CD4-positive, alpha-beta memory T cell (primary cell): ENCODE results near the gene CNTN4. TPM values are rescaled to one million over a fixed set of nuclear protein-coding genes. Genes with fewer than 3 reads are reported as not detected.

Experiments
- CTCF ChIA-PET: fragments of 350-600 bp; sonication (Branson Sonifier 250); formaldehyde crosslinking; loops from one replicate; lab custom pipeline; 2021; ENCODE audit warnings: inconsistent platforms; ENCODE audit not compliant: partially characterized antibody; lab: Charles Lee
- POLR2A ChIA-PET: fragments of 350-600 bp; sonication (Branson Sonifier 250); formaldehyde crosslinking; loops from one replicate; lab custom pipeline; 2021; ENCODE audit not compliant: partially characterized antibody; lab: Charles Lee
- DNase-seq, 5 donors: peaks; one replicate each; pipeline versions ENCODE4 v3.0.0 to v3.0.0-alpha.2; 2020 to 2022; ENCODE audit warnings: mixed read lengths in 1 of 5
- H3K27ac ChIP-seq: one replicate; pipeline ENCODE4 v1.7.0; 2013; ENCODE audit warnings: low read depth, low read length
- H3K27me3 ChIP-seq: 2 replicates; pipeline ENCODE4 v1.7.0; 2013; ENCODE audit warnings: mild to moderate bottlenecking, low read length, moderate library complexity; ENCODE audit not compliant: insufficient read depth
- H3K36me3 ChIP-seq: 2 replicates; pipeline ENCODE4 v1.7.0; 2013; ENCODE audit warnings: mild to moderate bottlenecking, low read length, moderate library complexity; ENCODE audit not compliant: insufficient read depth
- H3K4me1 ChIP-seq: 2 replicates; pipeline ENCODE4 v1.7.0; 2013; ENCODE audit warnings: mild to moderate bottlenecking, low read length, moderate library complexity; ENCODE audit not compliant: insufficient read depth
- H3K4me3 ChIP-seq, 2 donors: one replicate each; pipeline ENCODE4 v1.7.0; 2013; ENCODE audit warnings: low read length in 2 of 2, mild to moderate bottlenecking in 1 of 2
- H3K9me3 ChIP-seq, 2 donors: one replicate each; pipeline ENCODE4 v1.7.0; 2013; ENCODE audit warnings: low read length in 2 of 2, control low read depth in 1 of 2; ENCODE audit not compliant: control insufficient read depth in 1 of 2
- H3K27ac Mint-ChIP-seq, 7 donors: one replicate each; pipeline ENCODE4 v1.8.0; 2020 to 2021; ENCODE audit warnings: mixed read lengths in 7 of 7, mild to moderate bottlenecking in 6 of 7, inconsistent platforms in 3 of 7, moderate library complexity in 3 of 7
- H3K27me3 Mint-ChIP-seq, 2 donors: one replicate each; pipeline ENCODE4 v1.8.0; 2020 to 2021; ENCODE audit warnings: mixed read lengths in 2 of 2
- H3K36me3 Mint-ChIP-seq, 2 donors: one replicate each; pipeline ENCODE4 v1.8.0; 2020 to 2021; ENCODE audit warnings: mixed read lengths in 2 of 2, inconsistent platforms in 1 of 2, mild to moderate bottlenecking in 1 of 2
- H3K4me1 Mint-ChIP-seq, 4 donors: one replicate each; pipeline ENCODE4 v1.8.0; 2020 to 2021; ENCODE audit warnings: mixed read lengths in 4 of 4, mild to moderate bottlenecking in 1 of 4
- H3K4me3 Mint-ChIP-seq, 8 donors: one replicate each; pipeline ENCODE4 v1.8.0; 2020 to 2021; ENCODE audit warnings: mixed read lengths in 8 of 8, mild to moderate bottlenecking in 7 of 8, moderate library complexity in 6 of 8, inconsistent platforms in 3 of 8
- H3K9me3 Mint-ChIP-seq, 8 donors: one replicate each; pipeline ENCODE4 v1.8.0; 2020 to 2021; ENCODE audit warnings: mixed read lengths in 8 of 8, mild to moderate bottlenecking in 5 of 8, inconsistent platforms in 3 of 8, moderate library complexity in 1 of 8
- intact Hi-C: fragments of 100-400 bp; cut with micrococcal nuclease; formaldehyde crosslinking; loops from one replicate; pipeline ENCODE4 v1.15.1; 2023
- polyA plus RNA-seq, 2 donors: library from polyadenylated mRNA; unstranded; fragments of 300-500 nt; fragmentation: Illumina TruSeq; gene quantifications; one replicate each; pipeline ENCODE4 v1.2.3, GENCODE V29; 2021
- total RNA-seq, 2 experiments: library from RNA; stranded (reverse); gene quantifications; one replicate each; pipeline ENCODE4 v1.2.3, GENCODE V29; 2021

The CNTN4 gene
- total and polyA plus RNA-seq, 4 experiments from 2014 or later: not detected

- no peak overlapping the region for H3K4me3 Mint-ChIP-seq
- H3K4me1 Mint-ChIP-seq: peaks cover 0 to 3% (median 1%) of the 10 kb centered on the region in 4 donors
- no peak overlapping the region for H3K27ac Mint-ChIP-seq
- intact Hi-C loops: no loop called here
- H3K27ac ChIP-seq: no peak overlapping the region
- ChIA-PET POLR2A (no interaction called here), CTCF (no interaction called here)
- H3K36me3 Mint-ChIP-seq: no peaks in the 10 kb centered on the region
- no peaks in the 10 kb centered on the region for H3K27me3 ChIP-seq
- H3K9me3 Mint-ChIP-seq: peaks cover 0 to 2% (median 0%) of the 10 kb centered on the region in 8 donors
- no peak for DNase-seq
- no peaks in the 10 kb centered on the region for H3K4me1 ChIP-seq
- no peak overlapping the region for H3K4me3 ChIP-seq
- H3K27me3 Mint-ChIP-seq: peaks cover 0 to 1% of the 10 kb centered on the region in 2 donors
- H3K9me3 ChIP-seq: no peaks in the 10 kb centered on the region
- H3K36me3 ChIP-seq: no peaks in the 10 kb centered on the region
These were observed 262.1 kb downstream of the CNTN4 start for GRCh38 chr3:2360815-2361214.

GRCh38 chr3:2362122-2362521 lies 263.5 kb downstream of the CNTN4 start:
- intact Hi-C loops: no loop called here
- no peaks in the 10 kb centered on the region for H3K36me3 Mint-ChIP-seq
- H3K4me3 ChIP-seq: no peak overlapping the region
- CTCF ChIA-PET: no interaction called here
- no peak overlapping the region for H3K27ac ChIP-seq
- H3K4me1 ChIP-seq: no peaks in the 10 kb centered on the region
- no peaks in the 10 kb centered on the region for H3K36me3 ChIP-seq
- H3K9me3 ChIP-seq: no peaks in the 10 kb centered on the region
- H3K27ac Mint-ChIP-seq: no peak overlapping the region
- no peak for DNase-seq
- no peaks in the 10 kb centered on the region for H3K27me3 ChIP-seq
- no peaks in the 10 kb centered on the region for H3K4me1 Mint-ChIP-seq
- peaks cover 0 to 1% of the 10 kb centered on the region in 2 donors for H3K27me3 Mint-ChIP-seq
- no peak overlapping the region for H3K4me3 Mint-ChIP-seq
- POLR2A ChIA-PET: no interaction called here
- peaks cover 0 to 2% (median 0%) of the 10 kb centered on the region in 8 donors for H3K9me3 Mint-ChIP-seq

- Histone ChIP-seq H3K27ac (no peak overlapping the region), H3K4me1 (no peaks in the 10 kb centered on the region), H3K27me3 (no peaks in the 10 kb centered on the region), H3K4me3 (no peak overlapping the region), H3K36me3 (no peaks in the 10 kb centered on the region), H3K9me3 (no peaks in the 10 kb centered on the region)
- Mint-ChIP-seq H3K4me3 (no peak overlapping the region), H3K36me3 (no peaks in the 10 kb centered on the region), H3K9me3 (peaks cover 0 to 2% (median 0%) of the 10 kb centered on the region in 8 donors), H3K27ac (no peak overlapping the region), H3K4me1 (no peaks in the 10 kb centered on the region), H3K27me3 (peaks cover 0 to 1% of the 10 kb centered on the region in 2 donors)
- POLR2A ChIA-PET: no interaction called here
- DNase-seq: no peak
- intact Hi-C loops: no loop called here
- CTCF ChIA-PET: no interaction called here
These were observed 265.2 kb downstream of the CNTN4 start for GRCh38 chr3:2363854-2364253.

GRCh38 chr3:2370317-2370716 lies 271.7 kb downstream of the CNTN4 start:
- no peak overlapping the region for H3K4me3 ChIP-seq
- no peak overlapping the region for H3K27ac ChIP-seq
- no peaks in the 10 kb centered on the region for H3K9me3 ChIP-seq
- ChIA-PET POLR2A (no interaction called here), CTCF (no interaction called here)
- H3K27me3 ChIP-seq: no peaks in the 10 kb centered on the region
- no peaks in the 10 kb centered on the region for H3K4me1 ChIP-seq
- intact Hi-C loops: no loop called here
- H3K27me3 Mint-ChIP-seq: no peaks in the 10 kb centered on the region
- H3K27ac Mint-ChIP-seq: no peak overlapping the region
- H3K36me3 Mint-ChIP-seq: no peaks in the 10 kb centered on the region
- H3K4me3 Mint-ChIP-seq: no peak overlapping the region
- H3K9me3 Mint-ChIP-seq: no peaks in the 10 kb centered on the region
- H3K36me3 ChIP-seq: no peaks in the 10 kb centered on the region
- no peaks in the 10 kb centered on the region for H3K4me1 Mint-ChIP-seq
- no peak for DNase-seq

- H3K36me3 ChIP-seq: no peaks in the 10 kb centered on the region
- no peaks in the 10 kb centered on the region for H3K9me3 ChIP-seq
- POLR2A ChIA-PET: no interaction called here
- intact Hi-C loops: no loop called here
- H3K27me3 ChIP-seq: no peaks in the 10 kb centered on the region
- no peaks in the 10 kb centered on the region for H3K4me1 Mint-ChIP-seq
- H3K36me3 Mint-ChIP-seq: no peaks in the 10 kb centered on the region
- CTCF ChIA-PET: interaction anchor here (1.2 kb wide), 1 partner anchor 12 kb away, joined by 3 read pairs; no protein-coding TSS in a partner anchor
- no peak overlapping the region for H3K4me3 ChIP-seq
- H3K27ac Mint-ChIP-seq: no peak overlapping the region
- no peaks in the 10 kb centered on the region for H3K4me1 ChIP-seq
- H3K27me3 Mint-ChIP-seq: peaks cover 0 to 1% of the 10 kb centered on the region in 2 donors
- no peak overlapping the region for H3K27ac ChIP-seq
- no peak overlapping the region for H3K4me3 Mint-ChIP-seq
- H3K9me3 Mint-ChIP-seq: peaks cover 0 to 2% (median 0%) of the 10 kb centered on the region in 8 donors
- no peak for DNase-seq
These were observed 273.6 kb downstream of the CNTN4 start for GRCh38 chr3:2372306-2372705.

- no peak overlapping the region for H3K27ac Mint-ChIP-seq
- ChIA-PET POLR2A (no interaction called here), CTCF (no interaction called here)
- Histone ChIP-seq H3K9me3 (no peaks in the 10 kb centered on the region), H3K27ac (no peak overlapping the region), H3K4me1 (no peaks in the 10 kb centered on the region), H3K36me3 (no peaks in the 10 kb centered on the region), H3K27me3 (no peaks in the 10 kb centered on the region), H3K4me3 (no peak overlapping the region)
- H3K4me3 Mint-ChIP-seq: no peak overlapping the region
- no peaks in the 10 kb centered on the region for H3K4me1 Mint-ChIP-seq
- H3K36me3 Mint-ChIP-seq: no peaks in the 10 kb centered on the region
- DNase-seq: no peak
- H3K9me3 Mint-ChIP-seq: peaks cover 0 to 2% (median 0%) of the 10 kb centered on the region in 8 donors
- intact Hi-C loops: no loop called here
- peaks cover 0 to 1% of the 10 kb centered on the region in 2 donors for H3K27me3 Mint-ChIP-seq
These were observed 276.7 kb downstream of the CNTN4 start for GRCh38 chr3:2375376-2375775.

GRCh38 chr3:2377281-2377680 lies 278.6 kb downstream of the CNTN4 start:
- H3K4me1 Mint-ChIP-seq: no peaks in the 10 kb centered on the region
- intact Hi-C loops: no loop called here
- Histone ChIP-seq H3K27me3 (no peaks in the 10 kb centered on the region), H3K9me3 (no peaks in the 10 kb centered on the region), H3K36me3 (no peaks in the 10 kb centered on the region), H3K4me1 (no peaks in the 10 kb centered on the region), H3K27ac (no peak overlapping the region), H3K4me3 (no peak overlapping the region)
- DNase-seq: no peak
- H3K36me3 Mint-ChIP-seq: no peaks in the 10 kb centered on the region
- ChIA-PET CTCF (no interaction called here), POLR2A (no interaction called here)
- peaks cover 0 to 2% (median 0%) of the 10 kb centered on the region in 8 donors for H3K9me3 Mint-ChIP-seq
- H3K4me3 Mint-ChIP-seq: no peak overlapping the region
- H3K27ac Mint-ChIP-seq: no peak overlapping the region
- H3K27me3 Mint-ChIP-seq: peaks cover 0 to 1% of the 10 kb centered on the region in 2 donors
